Measurements from ENCODE around the gene EID3. TPM values are rescaled to one million over a fixed set of nuclear protein-coding genes. Genes with fewer than 3 reads are reported as not detected.
"Not testable (repeated sequence)": the region's sequence is repeated elsewhere in the genome, so short reads cannot be mapped to it uniquely, and the experiment has no call there.

Gene EID3
- polyA plus RNA-seq, result 1 to 10 TPM in 1 of 2 donors, under 1 TPM in 1; 0.74 to 1.0 TPM

DNA sequence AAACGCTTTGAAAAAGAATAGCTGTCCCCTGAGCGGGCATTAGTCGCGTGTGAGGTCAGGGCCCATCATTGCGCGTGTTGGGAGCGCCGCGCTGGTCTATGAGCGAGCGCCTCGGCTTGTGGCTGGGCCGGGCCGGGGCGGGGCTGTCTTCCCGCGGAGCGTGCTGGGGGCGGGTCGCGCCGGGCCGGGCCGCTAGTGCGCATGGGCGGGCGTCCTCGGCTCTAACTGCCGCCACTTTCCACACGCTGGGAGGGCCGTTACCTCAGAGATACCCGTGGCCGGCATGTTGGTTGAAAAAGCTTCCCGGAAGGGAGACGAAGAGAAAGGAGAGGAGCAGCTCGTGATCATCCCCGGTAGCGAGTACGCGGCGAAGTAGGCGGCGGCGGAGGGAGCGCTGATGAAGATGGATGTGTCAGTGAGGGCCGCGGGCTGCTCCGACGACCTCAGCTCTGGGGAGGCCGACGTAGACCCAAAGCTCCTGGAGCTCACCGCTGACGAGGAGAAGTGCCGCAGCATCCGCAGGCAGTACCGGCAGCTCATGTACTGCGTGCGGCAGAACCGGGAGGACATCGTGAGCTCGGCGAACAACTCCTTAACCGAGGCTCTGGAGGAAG, at the start of gene EID3:
TSS of gene EID3 (plus strand) at position 202 of the 614 bp plus-strand sequence. CDS start at position 398, 196 bp downstream.
- peaks cover 0 to 2% of the 10 kb centered on the region in 2 donors for H3K4me1 ChIP-seq (ENCODE audit: control insufficient read depth in 2 of 2, insufficient read depth in 2 of 2, low read length in 1 of 2)
- WGBS, 2 donors, result 9 to 12% methylated on average over 63 of the region's 63 CpGs
- peak within 1 kb of the TSS; percentile 57 to 86 for H3K27ac ChIP-seq (ENCODE audit: low read depth in 2 of 2, low read length in 1 of 2)
- H3K36me3 ChIP-seq (ENCODE audit: control insufficient read depth in 2 of 2, insufficient read depth in 2 of 2, low read length in 1 of 2), result no peaks in the 10 kb centered on the region
- peak within 1 kb of the TSS; percentile 51 to 59 for H3K4me3 ChIP-seq (ENCODE audit: low read depth in 1 of 2, low read length in 2 of 2)
- no peaks in the 10 kb centered on the region for H3K9me3 ChIP-seq (ENCODE audit: control insufficient read depth in 2 of 2, insufficient read depth in 1 of 2, low read depth in 1 of 2, low read length in 1 of 2)
- H3K27me3 ChIP-seq (ENCODE audit: control insufficient read depth in 1 of 2, insufficient read depth in 2 of 2, low read length in 2 of 2), result no peaks in the 10 kb centered on the region

DNA sequence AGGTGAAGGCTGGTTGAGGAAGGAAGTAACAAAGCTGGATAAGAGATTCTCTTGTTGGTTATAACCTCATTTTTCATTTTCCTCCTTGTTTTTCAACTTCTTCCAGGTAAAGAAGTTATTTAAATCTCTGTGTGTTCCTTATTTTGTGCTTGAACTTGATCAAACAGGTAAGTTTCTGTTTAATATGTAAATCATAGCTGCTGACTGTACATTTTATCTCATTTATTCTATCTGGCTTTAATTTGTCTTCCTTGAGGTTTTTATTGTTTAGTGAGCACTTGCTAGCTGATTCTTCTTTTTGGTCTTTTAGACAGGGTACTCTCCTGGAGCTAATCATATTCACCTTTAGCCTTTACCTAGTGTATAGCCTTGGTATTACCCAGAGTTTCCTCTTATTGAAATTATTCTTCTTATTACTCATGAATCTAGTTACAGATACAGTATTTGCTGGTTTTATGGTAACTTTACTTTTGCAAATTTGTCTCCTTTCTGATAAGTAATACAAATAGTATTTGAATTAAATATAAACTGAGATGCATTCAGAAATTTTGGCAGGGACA, 45.5 kb upstream of the EID3 start:
- no peaks in the 10 kb centered on the region for H3K9me3 ChIP-seq (ENCODE audit: control insufficient read depth in 2 of 2, insufficient read depth in 1 of 2, low read depth in 1 of 2, low read length in 1 of 2)
- no peaks in the 10 kb centered on the region for H3K4me1 ChIP-seq (ENCODE audit: control insufficient read depth in 2 of 2, insufficient read depth in 2 of 2, low read length in 1 of 2)

DNA sequence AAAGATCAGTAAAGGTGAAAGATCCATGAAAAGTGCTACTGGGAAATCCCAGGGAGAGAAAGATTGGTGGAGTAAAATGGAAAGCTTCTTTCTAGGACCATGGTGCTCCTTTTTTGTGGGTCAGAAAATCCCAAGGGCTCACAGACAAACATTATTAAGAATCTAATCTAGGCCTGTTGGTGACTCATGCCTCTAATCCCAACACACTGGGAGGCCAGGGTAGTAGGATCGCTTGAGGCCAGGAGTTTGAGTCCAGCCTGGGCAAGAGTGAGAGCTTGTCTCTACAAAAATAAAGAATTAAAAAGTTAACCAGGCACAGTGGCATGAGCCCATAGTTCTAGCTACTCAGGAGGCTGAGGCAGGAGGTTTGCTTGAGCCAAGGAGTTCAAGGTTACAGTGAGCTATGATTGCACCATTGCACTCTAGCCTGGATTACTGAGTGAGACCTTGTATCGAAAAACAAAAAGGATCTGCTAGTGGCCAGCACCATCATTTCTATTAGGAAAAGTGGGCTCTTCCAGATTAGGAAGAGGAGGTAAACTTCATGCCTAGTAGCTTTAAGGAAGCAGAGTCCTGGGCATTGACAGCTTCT, 45.0 kb upstream of the EID3 start:
- no peak overlapping the region for H3K27ac ChIP-seq (ENCODE audit: low read depth in 2 of 2, low read length in 1 of 2)
- WGBS, 2 donors, result 73 to 89% methylated on average over 2 of the region's 2 CpGs
- no peak overlapping the region for H3K4me3 ChIP-seq (ENCODE audit: low read depth in 1 of 2, low read length in 2 of 2)
- H3K27me3 ChIP-seq (ENCODE audit: control insufficient read depth in 1 of 2, insufficient read depth in 2 of 2, low read length in 2 of 2), result no peaks in the 10 kb centered on the region
- H3K4me1 ChIP-seq (ENCODE audit: control insufficient read depth in 2 of 2, insufficient read depth in 2 of 2, low read length in 1 of 2), result no peaks in the 10 kb centered on the region
- H3K9me3 ChIP-seq (ENCODE audit: control insufficient read depth in 2 of 2, insufficient read depth in 1 of 2, low read depth in 1 of 2, low read length in 1 of 2), result no peaks in the 10 kb centered on the region
- H3K36me3 ChIP-seq (ENCODE audit: control insufficient read depth in 2 of 2, insufficient read depth in 2 of 2, low read length in 1 of 2), result no peaks in the 10 kb centered on the region

More for the DNA sequence above, 45.5 kb upstream of the EID3 start:
- Histone ChIP-seq H3K27ac (ENCODE audit: low read depth in 2 of 2, low read length in 1 of 2) (no peak overlapping the region), H3K36me3 (ENCODE audit: control insufficient read depth in 2 of 2, insufficient read depth in 2 of 2, low read length in 1 of 2) (no peaks in the 10 kb centered on the region), H3K4me3 (ENCODE audit: low read depth in 1 of 2, low read length in 2 of 2) (no peak overlapping the region), H3K27me3 (ENCODE audit: control insufficient read depth in 1 of 2, insufficient read depth in 2 of 2, low read length in 2 of 2) (no peaks in the 10 kb centered on the region)

DNA sequence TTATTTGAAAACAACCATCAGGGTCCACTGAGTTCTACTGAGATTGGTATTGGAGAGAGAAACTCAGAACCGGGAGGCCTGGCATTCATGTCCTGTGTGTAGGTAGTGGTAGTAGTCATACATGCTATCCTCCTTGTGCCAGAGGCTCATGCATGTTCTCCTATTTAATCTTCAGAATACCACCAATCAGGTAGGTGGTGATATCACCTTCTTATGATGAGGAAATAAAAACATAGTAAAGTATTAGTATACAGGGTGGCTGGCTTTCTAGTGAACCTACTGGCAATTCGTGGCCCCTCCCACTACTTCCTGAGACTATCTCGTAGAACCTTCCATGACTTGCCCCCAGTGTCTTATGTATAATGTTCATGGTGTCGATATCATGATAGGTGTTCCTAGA, 40.5 kb upstream of the EID3 start:
- Histone ChIP-seq H3K27ac (ENCODE audit: low read depth in 2 of 2, low read length in 1 of 2) (no peak overlapping the region), H3K4me1 (ENCODE audit: control insufficient read depth in 2 of 2, insufficient read depth in 2 of 2, low read length in 1 of 2) (no peaks in the 10 kb centered on the region), H3K36me3 (ENCODE audit: control insufficient read depth in 2 of 2, insufficient read depth in 2 of 2, low read length in 1 of 2) (no peaks in the 10 kb centered on the region), H3K4me3 (ENCODE audit: low read depth in 1 of 2, low read length in 2 of 2) (no peak overlapping the region), H3K9me3 (ENCODE audit: control insufficient read depth in 2 of 2, insufficient read depth in 1 of 2, low read depth in 1 of 2, low read length in 1 of 2) (no peaks in the 10 kb centered on the region), H3K27me3 (ENCODE audit: control insufficient read depth in 1 of 2, insufficient read depth in 2 of 2, low read length in 2 of 2) (no peaks in the 10 kb centered on the region)
- WGBS, 2 donors, result 74 to 85% methylated on average over 4 of the region's 4 CpGs

DNA sequence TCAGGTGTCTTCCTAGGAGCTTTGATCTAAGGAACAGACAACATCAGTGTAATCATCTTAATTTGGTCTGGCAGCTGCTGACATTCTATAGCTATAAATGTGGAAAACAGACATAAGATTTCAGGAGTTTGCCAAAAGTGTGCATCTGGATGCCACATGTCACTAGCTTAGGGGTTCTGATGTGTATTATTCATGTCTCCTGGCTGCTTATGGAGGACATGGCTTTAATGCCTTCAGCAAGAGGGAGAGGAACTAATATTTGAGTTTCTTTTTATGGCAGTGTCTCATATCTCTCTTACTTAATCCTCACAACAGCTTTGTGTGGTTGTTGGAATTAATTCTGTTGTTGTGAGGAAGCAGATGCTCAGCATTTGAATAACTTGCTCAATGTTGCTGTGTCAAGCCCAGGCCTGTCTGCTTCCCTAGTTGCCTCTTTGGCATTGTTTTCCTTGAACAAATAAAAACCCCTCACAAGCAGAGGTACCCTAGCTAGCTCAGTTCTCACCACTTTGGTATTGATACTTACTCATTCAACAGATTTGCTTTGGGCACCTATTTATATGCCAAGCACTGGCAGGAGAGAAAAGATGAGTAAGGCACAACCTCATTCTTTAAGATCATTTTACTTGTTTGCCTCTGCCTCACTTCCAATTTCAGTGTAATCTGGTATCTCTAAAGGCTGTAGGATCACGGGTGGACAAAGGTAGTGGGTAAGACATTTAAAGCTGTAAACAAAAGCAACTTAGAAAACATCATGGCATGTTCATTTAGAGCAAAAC, 39.8 kb upstream of the EID3 start:
- H3K9me3 ChIP-seq (ENCODE audit: control insufficient read depth in 2 of 2, insufficient read depth in 1 of 2, low read depth in 1 of 2, low read length in 1 of 2), result no peaks in the 10 kb centered on the region
- 41 to 56% methylated on average over 1 of the region's 1 CpG for WGBS, 2 donors
- H3K36me3 ChIP-seq (ENCODE audit: control insufficient read depth in 2 of 2, insufficient read depth in 2 of 2, low read length in 1 of 2), result no peaks in the 10 kb centered on the region
- H3K27me3 ChIP-seq (ENCODE audit: control insufficient read depth in 1 of 2, insufficient read depth in 2 of 2, low read length in 2 of 2), result no peaks in the 10 kb centered on the region
- no peaks in the 10 kb centered on the region for H3K4me1 ChIP-seq (ENCODE audit: control insufficient read depth in 2 of 2, insufficient read depth in 2 of 2, low read length in 1 of 2)
- no peak overlapping the region for H3K27ac ChIP-seq (ENCODE audit: low read depth in 2 of 2, low read length in 1 of 2)
- H3K4me3 ChIP-seq (ENCODE audit: low read depth in 1 of 2, low read length in 2 of 2), result no peak overlapping the region

DNA sequence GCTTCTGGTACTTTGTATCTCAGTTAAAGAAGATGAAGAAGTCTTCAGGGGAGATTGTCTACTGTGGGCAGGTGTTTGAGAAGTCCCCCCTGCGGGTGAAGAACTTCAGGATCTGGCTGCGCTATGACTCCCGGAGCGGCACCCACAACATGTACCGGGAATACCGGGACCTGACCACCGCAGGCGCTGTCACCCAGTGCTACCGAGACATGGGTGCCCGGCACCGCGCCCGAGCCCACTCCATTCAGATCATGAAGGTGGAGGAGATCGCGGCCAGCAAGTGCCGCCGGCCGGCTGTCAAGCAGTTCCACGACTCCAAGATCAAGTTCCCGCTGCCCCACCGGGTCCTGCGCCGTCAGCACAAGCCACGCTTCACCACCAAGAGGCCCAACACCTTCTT, 38.1 kb upstream of the EID3 start:
- H3K4me1 ChIP-seq (ENCODE audit: control insufficient read depth in 2 of 2, insufficient read depth in 2 of 2, low read length in 1 of 2); H3K9me3 ChIP-seq (ENCODE audit: control insufficient read depth in 2 of 2, insufficient read depth in 1 of 2, low read depth in 1 of 2, low read length in 1 of 2); H3K36me3 ChIP-seq (ENCODE audit: control insufficient read depth in 2 of 2, insufficient read depth in 2 of 2, low read length in 1 of 2); H3K27me3 ChIP-seq (ENCODE audit: control insufficient read depth in 1 of 2, insufficient read depth in 2 of 2, low read length in 2 of 2); H3K4me3 ChIP-seq (ENCODE audit: low read depth in 1 of 2, low read length in 2 of 2); H3K27ac ChIP-seq (ENCODE audit: low read depth in 2 of 2, low read length in 1 of 2): not testable (repeated sequence)
- WGBS, 2 donors, result 93 to 96% methylated on average over 13 to 20 of the region's 24 CpGs

DNA sequence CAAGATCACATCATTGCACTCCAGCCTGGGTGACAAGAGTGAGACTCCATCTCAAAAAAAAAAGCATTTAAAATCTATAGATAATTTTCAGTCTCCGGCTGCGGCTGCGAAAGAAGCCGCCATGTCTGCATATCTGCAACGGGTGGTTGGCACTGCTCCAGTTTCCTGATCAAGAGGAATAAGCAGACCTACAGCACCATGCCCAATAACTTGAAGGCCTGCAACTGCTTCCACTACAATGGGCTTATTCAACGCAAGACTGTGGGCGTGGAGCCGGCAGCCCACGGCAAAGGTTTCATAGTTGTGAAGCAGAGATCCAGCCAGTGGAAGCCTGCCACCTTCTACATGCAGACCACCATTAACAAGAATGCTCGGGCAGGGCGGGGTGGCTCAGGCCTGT, 30.6 kb upstream of the EID3 start:
- 87 to 90% methylated on average over 11 of the region's 11 CpGs for WGBS, 2 donors
- no peaks in the 10 kb centered on the region for H3K9me3 ChIP-seq (ENCODE audit: control insufficient read depth in 2 of 2, insufficient read depth in 1 of 2, low read depth in 1 of 2, low read length in 1 of 2)
- no peak overlapping the region for H3K27ac ChIP-seq (ENCODE audit: low read depth in 2 of 2, low read length in 1 of 2)
- H3K4me1 ChIP-seq (ENCODE audit: control insufficient read depth in 2 of 2, insufficient read depth in 2 of 2, low read length in 1 of 2), result no peaks in the 10 kb centered on the region
- no peak overlapping the region for H3K4me3 ChIP-seq (ENCODE audit: low read depth in 1 of 2, low read length in 2 of 2)
- no peaks in the 10 kb centered on the region for H3K27me3 ChIP-seq (ENCODE audit: control insufficient read depth in 1 of 2, insufficient read depth in 2 of 2, low read length in 2 of 2)
- no peaks in the 10 kb centered on the region for H3K36me3 ChIP-seq (ENCODE audit: control insufficient read depth in 2 of 2, insufficient read depth in 2 of 2, low read length in 1 of 2)

DNA sequence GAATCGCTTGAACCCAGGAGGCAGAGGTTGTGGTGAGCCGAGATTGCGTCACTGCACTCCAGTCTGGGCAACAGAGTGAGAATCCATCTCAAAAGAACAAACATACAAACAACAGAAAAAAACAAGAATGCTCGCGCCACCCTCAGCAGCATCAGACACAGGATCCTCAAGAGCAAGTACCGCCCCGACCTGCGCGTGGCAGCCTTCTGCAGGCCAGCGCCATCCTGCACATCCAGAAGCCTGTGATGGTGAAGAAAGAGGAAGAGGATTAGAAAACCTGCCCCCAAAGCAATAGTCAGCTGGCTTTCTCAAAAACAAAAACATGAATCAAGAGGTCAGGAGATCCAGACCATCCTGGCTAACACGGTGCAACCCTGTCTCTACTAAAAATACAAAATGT, 30.0 kb upstream of the EID3 start:
- no peaks in the 10 kb centered on the region for H3K4me1 ChIP-seq (ENCODE audit: control insufficient read depth in 2 of 2, insufficient read depth in 2 of 2, low read length in 1 of 2)
- WGBS, 2 donors, result 91 to 97% methylated on average over 11 of the region's 11 CpGs
- no peak overlapping the region for H3K27ac ChIP-seq (ENCODE audit: low read depth in 2 of 2, low read length in 1 of 2)
- H3K27me3 ChIP-seq (ENCODE audit: control insufficient read depth in 1 of 2, insufficient read depth in 2 of 2, low read length in 2 of 2), result no peaks in the 10 kb centered on the region
- H3K4me3 ChIP-seq (ENCODE audit: low read depth in 1 of 2, low read length in 2 of 2), result no peak overlapping the region
- H3K36me3 ChIP-seq (ENCODE audit: control insufficient read depth in 2 of 2, insufficient read depth in 2 of 2, low read length in 1 of 2), result no peaks in the 10 kb centered on the region
- no peaks in the 10 kb centered on the region for H3K9me3 ChIP-seq (ENCODE audit: control insufficient read depth in 2 of 2, insufficient read depth in 1 of 2, low read depth in 1 of 2, low read length in 1 of 2)

DNA sequence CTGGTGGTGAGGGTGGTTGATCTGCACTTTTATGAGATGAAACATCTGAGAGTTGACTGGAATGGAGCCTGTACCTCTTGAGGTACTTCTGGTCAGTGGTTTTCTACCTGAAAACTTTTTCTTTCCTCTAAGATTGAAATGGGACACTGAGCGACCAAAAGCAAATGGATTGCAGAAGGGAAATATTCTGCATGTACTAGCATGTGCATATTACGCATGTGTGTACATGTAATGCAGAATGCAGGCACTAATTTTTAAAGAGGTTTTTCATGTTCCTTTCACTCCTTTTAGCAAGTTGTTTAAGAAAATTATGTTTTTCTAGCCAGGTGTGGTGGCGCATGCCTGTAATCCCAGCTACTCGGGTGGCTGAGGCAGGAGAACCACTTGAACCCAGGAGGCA, 28.7 kb upstream of the EID3 start:
- Histone ChIP-seq H3K27ac (ENCODE audit: low read depth in 2 of 2, low read length in 1 of 2) (no peak overlapping the region), H3K27me3 (ENCODE audit: control insufficient read depth in 1 of 2, insufficient read depth in 2 of 2, low read length in 2 of 2) (no peaks in the 10 kb centered on the region), H3K36me3 (ENCODE audit: control insufficient read depth in 2 of 2, insufficient read depth in 2 of 2, low read length in 1 of 2) (no peaks in the 10 kb centered on the region), H3K9me3 (ENCODE audit: control insufficient read depth in 2 of 2, insufficient read depth in 1 of 2, low read depth in 1 of 2, low read length in 1 of 2) (no peaks in the 10 kb centered on the region), H3K4me3 (ENCODE audit: low read depth in 1 of 2, low read length in 2 of 2) (no peak overlapping the region), H3K4me1 (ENCODE audit: control insufficient read depth in 2 of 2, insufficient read depth in 2 of 2, low read length in 1 of 2) (no peaks in the 10 kb centered on the region)
- WGBS, 2 donors, result 59 to 74% methylated on average over 4 of the region's 4 CpGs
